Measurements from ENCODE around the gene JAML.

DNA sequence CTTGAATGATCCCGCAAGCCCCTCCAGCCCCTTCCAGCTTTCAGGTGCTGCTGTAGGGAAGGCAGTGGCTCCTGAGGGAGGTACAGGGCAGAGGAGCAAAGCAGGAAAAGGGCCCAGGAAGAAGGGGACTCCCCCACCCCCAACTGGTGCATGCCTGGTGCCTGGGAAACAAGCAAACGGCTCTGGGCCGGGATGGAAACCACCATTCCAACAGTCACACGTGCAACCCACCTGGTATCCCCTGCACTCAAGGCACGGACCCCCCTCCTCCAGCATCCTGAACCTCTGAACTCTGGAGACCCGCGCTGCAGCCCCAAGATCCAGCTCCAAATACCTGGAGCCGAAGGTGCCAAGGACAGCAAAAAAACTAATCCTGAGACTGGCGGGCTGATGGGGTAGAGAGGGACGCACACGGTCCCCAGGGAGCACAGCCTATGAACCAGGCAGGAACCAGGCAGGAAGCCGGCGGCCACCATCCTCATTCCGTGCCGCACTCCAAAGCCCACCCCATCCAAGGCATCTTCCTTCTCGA, 72.7 kb downstream of the JAML start:
- TF ChIP-seq EZH2 (IDR thresholded peaks at IDR 0.05; ENCODE audit: borderline replicate concordance, low read length) (no peak), CTCF (conservative IDR thresholded peaks at IDR 0.05 in 1 of 2, IDR thresholded peaks at IDR 0.05 in 1 of 2; ENCODE audit: extremely low read depth in 1 of 2, insufficient read depth in 1 of 2, low read depth in 1 of 2, low read length in 2 of 2) (no peak)

Data from mammary epithelial cell (primary cell).